Measurements from ENCODE around the gene FRRS1. TPM values are rescaled to one million over a fixed set of nuclear protein-coding genes. Genes with fewer than 3 reads are reported as not detected.

FRRS1 gene
- total and polyA plus RNA-seq, 12 donors: 0.88 to 8.2 (median 4.7) TPM

DNA sequence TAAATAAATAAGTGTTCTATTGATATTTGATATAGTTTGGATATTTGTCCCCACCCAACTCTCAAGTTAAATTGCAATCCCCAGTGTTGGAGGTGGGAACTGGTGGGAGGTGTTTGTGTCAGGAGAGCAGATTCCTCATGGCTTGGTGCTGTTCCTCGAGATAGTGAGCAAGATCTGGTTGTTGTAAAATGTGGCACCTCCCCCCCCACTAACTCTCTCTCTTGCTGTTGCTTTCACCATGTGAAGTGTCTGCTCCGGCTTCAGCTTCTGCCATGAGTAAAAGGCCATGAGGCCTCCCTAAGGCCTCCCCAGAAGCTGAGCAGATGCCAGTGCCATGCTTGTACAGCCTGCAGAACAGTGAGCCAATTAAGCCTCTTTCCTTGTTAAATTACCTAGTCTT is 20.8 kb downstream of the FRRS1 start:
- TF ChIP-seq, protein P1, sequence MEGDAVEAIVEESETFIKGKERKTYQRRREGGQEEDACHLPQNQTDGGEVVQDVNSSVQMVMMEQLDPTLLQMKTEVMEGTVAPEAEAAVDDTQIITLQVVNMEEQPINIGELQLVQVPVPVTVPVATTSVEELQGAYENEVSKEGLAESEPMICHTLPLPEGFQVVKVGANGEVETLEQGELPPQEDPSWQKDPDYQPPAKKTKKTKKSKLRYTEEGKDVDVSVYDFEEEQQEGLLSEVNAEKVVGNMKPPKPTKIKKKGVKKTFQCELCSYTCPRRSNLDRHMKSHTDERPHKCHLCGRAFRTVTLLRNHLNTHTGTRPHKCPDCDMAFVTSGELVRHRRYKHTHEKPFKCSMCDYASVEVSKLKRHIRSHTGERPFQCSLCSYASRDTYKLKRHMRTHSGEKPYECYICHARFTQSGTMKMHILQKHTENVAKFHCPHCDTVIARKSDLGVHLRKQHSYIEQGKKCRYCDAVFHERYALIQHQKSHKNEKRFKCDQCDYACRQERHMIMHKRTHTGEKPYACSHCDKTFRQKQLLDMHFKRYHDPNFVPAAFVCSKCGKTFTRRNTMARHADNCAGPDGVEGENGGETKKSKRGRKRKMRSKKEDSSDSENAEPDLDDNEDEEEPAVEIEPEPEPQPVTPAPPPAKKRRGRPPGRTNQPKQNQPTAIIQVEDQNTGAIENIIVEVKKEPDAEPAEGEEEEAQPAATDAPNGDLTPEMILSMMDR (IDR thresholded peaks at IDR 0.05): no peak
- intact Hi-C loops (cut with DNase I): no loop called here
- ATAC-seq (no peak), DNase-seq (no peak)
- no peaks in the 10 kb centered on the region for H3K27me3 ChIP-seq
- H3K36me3 ChIP-seq: peaks cover 0 to 38% (median 6%) of the 10 kb centered on the region in 9 donors
- 73 to 75% methylated on average over 2 of the region's 2 CpGs for WGBS, 2 donors
- no peak overlapping the region for H3K4me3 ChIP-seq
- peaks cover 0 to 11% (median 0%) of the 10 kb centered on the region in 9 donors for H3K4me1 ChIP-seq
- no peaks in the 10 kb centered on the region for H3K9me3 ChIP-seq
- H3K27ac ChIP-seq: no peak overlapping the region

DNA sequence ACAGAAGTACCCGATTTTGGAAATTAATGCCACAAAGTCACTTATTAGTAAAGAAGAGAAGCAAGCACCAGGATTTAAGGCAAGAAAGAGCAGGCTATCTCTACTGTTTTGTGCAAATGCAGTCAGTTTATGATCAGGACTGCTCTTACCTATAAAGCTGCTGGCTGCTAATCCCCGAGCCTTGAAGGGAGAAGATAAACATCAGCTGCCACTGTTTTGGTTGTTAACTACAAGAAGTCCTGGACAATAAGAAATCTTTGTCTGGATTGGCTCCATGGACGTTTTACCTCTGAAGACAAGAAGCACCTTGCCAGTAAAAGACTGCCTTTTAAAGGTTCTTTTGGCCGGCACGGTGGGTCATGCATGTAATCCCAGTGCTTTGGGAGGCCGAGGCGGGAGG is 21.4 kb downstream of the FRRS1 start:
- no peak for ATAC-seq
- WGBS, 2 donors: 90 to 92% methylated on average over 7 of the region's 7 CpGs

DNA sequence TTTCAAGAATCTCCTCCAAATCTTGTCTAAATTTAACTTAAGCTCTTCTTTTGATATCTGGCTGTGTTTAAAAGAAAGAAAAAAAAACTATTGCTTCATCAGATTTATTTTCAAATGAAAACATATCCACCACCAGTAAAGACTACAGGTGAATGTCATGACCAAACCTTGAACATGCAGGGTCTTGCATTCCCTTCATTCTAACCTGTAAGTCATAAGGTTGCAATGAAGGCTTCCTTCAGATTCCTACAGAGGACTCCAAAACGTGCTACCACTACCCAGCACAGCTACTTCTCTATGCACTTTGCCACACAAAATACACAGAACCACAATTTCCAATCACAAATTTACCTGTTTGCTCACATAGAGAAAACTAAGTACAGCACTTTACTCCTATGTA is 26.3 kb downstream of the FRRS1 start:
- TF ChIP-seq, protein P1 (IDR thresholded peaks at IDR 0.05): no peak
- no peak for DNase-seq
- Histone ChIP-seq H3K36me3 (peaks cover 0 to 56% (median 6%) of the 10 kb centered on the region in 9 donors), H3K4me1 (peaks cover 0 to 8% (median 0%) of the 10 kb centered on the region in 9 donors), H3K27ac (no peak overlapping the region), H3K27me3 (no peaks in the 10 kb centered on the region), H3K4me3 (no peak overlapping the region), H3K9me3 (no peaks in the 10 kb centered on the region)
- intact Hi-C loops (cut with DNase I): no loop called here
- WGBS, 2 donors: 62 to 65% methylated on average over 1 of the region's 1 CpG
- ATAC-seq: no peak

More for the DNA sequence above, 21.4 kb downstream of the FRRS1 start:
- Histone ChIP-seq H3K36me3 (peaks cover 0 to 42% (median 6%) of the 10 kb centered on the region in 9 donors), H3K4me3 (no peak overlapping the region), H3K4me1 (peaks cover 0 to 11% (median 0%) of the 10 kb centered on the region in 9 donors), H3K27ac (no peak overlapping the region), H3K9me3 (no peaks in the 10 kb centered on the region), H3K27me3 (no peaks in the 10 kb centered on the region)
- TF ChIP-seq, protein P1 (IDR thresholded peaks at IDR 0.05): no peak
- no peak for DNase-seq
- intact Hi-C loops (cut with DNase I): no loop called here

DNA sequence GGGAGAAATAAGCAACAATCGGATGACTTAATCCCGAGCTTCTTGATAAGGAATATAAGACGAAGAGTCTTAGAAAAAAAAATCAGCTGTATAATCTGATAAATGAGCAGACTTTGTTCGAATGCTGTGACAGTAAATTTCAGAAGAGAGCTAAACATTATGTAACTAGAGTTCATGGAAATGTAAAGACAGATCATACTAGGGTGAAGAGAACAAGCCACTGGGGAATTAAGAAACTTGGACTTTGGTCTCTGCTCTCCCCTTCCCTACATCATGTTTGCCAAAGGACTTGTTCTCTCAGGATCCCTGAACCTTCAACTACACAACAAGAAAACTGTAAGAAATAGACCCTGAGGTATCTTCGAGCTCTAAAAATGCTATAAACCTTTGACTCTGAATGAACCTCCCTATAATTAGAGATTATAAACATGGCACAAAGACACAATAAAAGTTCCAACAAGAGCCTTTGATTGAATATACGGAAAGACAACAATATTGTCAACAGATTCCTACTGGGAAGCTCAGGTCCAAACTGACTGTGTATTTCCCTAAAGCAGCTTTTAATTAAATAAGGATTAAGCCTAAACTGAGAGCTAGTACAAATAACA is 27.5 kb downstream of the FRRS1 start:
- H3K36me3 ChIP-seq: peaks cover 0 to 56% (median 6%) of the 10 kb centered on the region in 9 donors
- no peaks in the 10 kb centered on the region for H3K9me3 ChIP-seq
- no peaks in the 10 kb centered on the region for H3K27me3 ChIP-seq
- WGBS, 2 donors: 69 to 80% methylated on average over 6 of the region's 6 CpGs
- TF ChIP-seq, protein P1 (IDR thresholded peaks at IDR 0.05): no peak
- DNase-seq (no peak), ATAC-seq (no peak)
- no peak overlapping the region for H3K27ac ChIP-seq
- intact Hi-C loops (cut with DNase I): loop anchor here in 3 of 10 donors (5.0 to 10.0 kb wide), 3 partner anchors 554 to 947 kb away; no protein-coding TSS in a partner anchor
- no peak overlapping the region for H3K4me3 ChIP-seq
- peaks cover 0 to 8% (median 0%) of the 10 kb centered on the region in 9 donors for H3K4me1 ChIP-seq

Data from heart right ventricle (tissue), 16 donors.